ENCODE measurements around the gene ZHX3.

DNA sequence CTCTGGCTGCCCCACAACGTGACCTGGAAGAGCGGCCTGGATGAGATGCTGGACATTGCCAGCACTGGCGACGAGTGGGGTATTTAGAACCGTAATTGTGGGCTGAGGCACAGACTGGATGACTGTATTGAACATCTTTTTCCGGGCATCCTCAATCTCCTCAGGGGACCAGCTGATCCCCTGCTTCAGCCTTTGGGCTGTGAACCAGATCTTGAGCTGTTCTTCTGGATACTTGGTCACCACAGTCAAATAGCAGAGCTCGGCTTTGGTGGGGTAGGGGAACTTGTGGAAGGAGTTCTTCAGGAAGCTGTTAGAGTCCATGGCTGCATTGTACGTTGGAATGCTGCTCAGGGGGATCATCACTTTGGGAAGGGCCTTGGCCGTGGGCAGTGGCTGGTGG lies 113.9 kb downstream of the ZHX3 start:
- TF ChIP-seq CTCF (conservative IDR thresholded peaks at IDR 0.05; ENCODE audit: low read length) = no peak
- no peak for TF ChIP-seq EZH2phosphoT487 (IDR thresholded peaks at IDR 0.05; ENCODE audit: borderline replicate concordance)
